Right ventricle myocardium superior (tissue), 1 donor: ENCODE data around the gene METTL2B. TPM values are rescaled to one million over a fixed set of nuclear protein-coding genes. Genes with fewer than 3 reads are reported as not detected.
"Not testable (repeated sequence)": the region's sequence is repeated elsewhere in the genome, so short reads cannot be mapped to it uniquely, and the experiment has no call there.

ENCODE experiments used
- ATAC-seq: fragments of 200-7000 bp; cut with Tn5 transposase; one replicate; pipeline ENCODE4 v1.9.1; 2020; ENCODE audit warnings: mild to moderate bottlenecking; ENCODE audit not compliant: poor library complexity
- DNase-seq: peaks from one replicate; pipeline ENCODE4 v3.0.0-alpha.2; 2020
- intact Hi-C: fragments of 100-400 bp; cut with DNase I; formaldehyde crosslinking; loops from one replicate; pipeline ENCODE4 v1.11.2; 2022
- total RNA-seq: library from RNA; stranded (reverse); fragmentation: NEBNext Ultra II Directional; extraction: Animal tissue kit (Norgen Biotek cat#: 25700); gene quantifications from one replicate; pipeline ENCODE4 v1.2.1, GENCODE V29; 2021
- donor health status: DM: no; HTN: yes; CAD: no; lungs with severe emphysema.

METTL2B gene
- total RNA-seq, 1 donor from 2014 or later = 16.6 TPM

DNA sequence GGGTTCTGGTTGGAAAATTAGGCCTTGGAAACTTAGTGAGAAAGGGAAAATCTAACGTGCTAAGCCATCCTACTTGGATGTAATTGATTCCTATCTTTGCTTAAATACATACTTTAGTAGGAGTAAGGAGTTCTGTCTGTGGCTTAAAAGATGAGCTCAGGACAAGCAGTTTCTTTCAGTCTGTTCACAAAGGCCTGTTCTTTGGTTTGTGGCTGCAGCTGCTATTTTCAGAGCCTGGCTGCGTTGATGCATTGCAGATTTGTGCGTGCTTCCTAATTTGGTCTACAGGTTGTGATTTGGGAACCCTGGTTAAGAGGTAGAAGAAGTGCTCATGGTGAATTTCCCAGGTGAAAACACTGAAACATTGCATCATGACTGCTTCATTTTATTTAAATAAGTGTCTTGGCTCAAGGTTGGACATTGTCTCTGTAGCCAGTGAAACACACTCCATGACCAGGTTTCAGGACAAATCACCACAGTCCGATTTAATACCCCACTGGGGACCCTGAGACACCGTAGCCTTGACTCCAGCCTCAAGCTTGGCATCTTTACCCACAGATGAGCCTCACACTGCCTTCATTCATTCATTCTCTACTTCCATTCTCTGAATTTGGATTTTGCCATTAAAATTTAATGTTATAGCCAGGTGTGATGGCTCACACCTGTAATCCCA, 30.9 kb downstream of the METTL2B start:
- ATAC-seq, DNase-seq, intact Hi-C loops: not testable (repeated sequence)

DNA sequence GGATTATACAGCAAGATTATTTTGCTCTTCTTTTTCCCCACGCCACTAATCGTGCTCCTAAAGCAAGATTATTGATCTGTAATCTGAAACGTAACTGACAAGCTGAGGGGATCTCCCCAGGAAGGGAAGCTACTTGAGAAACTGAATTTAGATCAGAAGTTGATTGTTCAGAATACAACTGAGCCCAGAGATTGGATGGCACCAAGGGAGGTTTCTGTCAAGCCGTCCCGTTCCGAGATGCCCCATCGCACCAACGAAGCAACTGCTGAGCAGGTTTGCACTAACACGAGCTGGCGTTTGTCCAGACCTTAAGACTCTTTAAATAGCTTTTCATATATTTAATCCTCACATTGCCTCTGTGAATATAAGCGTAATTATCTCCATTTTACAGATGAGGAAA, 35.1 kb downstream of the METTL2B start:
- intact Hi-C loops, ATAC-seq, DNase-seq: not testable (repeated sequence)

DNA sequence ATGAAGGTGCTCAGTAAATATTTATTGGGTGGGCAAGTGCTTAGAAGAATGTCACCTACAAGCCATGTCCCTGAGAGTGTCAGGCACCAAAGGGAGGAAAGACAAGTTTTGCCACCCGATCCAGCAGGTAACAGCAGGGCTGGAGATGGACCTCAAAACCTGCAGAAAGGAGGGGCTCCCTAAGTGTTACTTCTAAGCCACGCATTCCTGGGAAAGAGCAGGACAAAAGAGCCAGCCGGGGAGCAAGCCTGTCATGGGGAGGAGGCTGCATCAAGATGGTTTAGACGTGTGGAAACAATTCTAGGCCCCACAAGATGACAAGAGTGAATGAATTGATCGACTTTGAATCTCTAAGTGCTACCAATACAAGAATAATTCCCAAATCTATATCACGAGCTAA, 38.7 kb downstream of the METTL2B start:
- ATAC-seq, DNase-seq, intact Hi-C loops: not testable (repeated sequence)

DNA sequence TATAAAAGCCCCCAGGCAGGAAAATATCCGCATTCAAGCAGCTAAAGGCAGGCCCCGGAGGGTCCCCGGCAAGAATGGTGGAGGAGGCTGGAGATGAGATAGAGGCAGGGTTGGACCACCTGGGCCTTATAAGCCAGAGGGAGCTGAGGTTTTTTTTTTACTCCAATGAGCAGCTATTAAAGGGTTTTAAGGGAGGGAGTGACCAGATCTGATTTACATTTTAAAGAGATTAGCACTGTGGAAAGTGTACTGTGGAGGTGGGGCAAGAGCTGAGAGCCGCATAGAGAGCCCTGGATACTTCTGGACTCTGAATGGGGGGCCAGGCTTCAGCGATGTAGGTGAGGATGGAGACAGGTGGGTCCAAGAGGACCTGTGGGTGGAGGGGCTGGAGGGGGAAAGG, 40.5 kb downstream of the METTL2B start:
- intact Hi-C loops, ATAC-seq, DNase-seq: not testable (repeated sequence)

DNA sequence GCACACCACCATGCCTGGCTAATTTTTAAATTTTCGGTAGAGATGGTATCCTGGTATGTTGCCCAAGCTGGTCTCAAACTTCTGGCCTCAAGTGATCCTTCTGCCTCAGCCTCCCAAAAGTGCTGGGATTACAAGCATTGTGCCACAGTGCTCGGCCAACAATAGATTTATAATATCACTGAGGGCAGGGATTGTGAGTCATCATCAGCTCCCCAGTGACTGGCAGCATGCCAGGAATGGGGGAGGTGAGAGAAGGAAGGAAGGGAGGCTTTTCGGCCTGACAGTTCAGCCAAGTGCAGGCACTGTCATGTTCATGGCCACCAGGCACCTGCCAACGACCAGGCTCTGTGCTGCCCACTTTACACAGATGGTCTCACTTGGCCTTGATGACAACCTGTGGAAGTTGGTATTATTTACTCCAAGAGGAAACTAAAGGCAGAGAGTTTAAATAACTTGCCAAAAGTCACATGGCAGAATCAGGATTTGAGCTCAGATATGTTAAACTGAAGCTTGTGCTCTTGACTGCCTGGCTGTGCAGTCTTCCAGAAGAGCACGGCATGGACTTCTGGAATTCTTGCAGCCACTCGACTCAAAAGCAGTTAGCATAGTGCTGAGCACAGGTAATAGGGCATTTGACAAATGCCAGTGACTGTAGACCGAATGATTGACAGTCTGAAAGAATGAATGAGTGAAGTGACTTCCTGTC, 46.8 kb downstream of the METTL2B start:
- intact Hi-C loops = not testable (repeated sequence)
- DNase-seq (peak; percentile 88), ATAC-seq (peak; percentile 84)

- DNase-seq, intact Hi-C loops: not testable (repeated sequence)
- ATAC-seq = peak; percentile 19
Observed at GRCh38 chr7:128523932-128524524, 47.5 kb downstream of the METTL2B start.

DNA sequence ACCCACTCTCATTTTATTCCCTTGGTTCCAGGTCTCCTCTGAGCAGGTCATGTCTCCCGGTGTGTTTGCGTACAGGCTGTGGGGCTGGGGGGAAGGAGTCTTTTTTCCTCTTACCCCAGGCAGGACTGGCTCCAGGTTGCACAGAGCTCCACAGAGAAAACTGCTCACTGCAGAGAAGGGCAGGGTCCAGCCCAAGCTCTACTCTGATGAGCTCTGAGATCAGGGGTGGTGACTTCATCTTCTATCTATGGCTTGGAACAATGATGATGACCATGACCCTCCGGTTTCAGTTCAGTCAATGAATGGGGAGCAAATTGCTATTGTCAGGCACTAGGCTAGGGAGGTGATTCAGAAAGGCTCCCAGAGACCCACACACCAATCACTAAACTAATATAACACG, 49.0 kb downstream of the METTL2B start:
- DNase-seq, intact Hi-C loops, ATAC-seq: not testable (repeated sequence)

DNA sequence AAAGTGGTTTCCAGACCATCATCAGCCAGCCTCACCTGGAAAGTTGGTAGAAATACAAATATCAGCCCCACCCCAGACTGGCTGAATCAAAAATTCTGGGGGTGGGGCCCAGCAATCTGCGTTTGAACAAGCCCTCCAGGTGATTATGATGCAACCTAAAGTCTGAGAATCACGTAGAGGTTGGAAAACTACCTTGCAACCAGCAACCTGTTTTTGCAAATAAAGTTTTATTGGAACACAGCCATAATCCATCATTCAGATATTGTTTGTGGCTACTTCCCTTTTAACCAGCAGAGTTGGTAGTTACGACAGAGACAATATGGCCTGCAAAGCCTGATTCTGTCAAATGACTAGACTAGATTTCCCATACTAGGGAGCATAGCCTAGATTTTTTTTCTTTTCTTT, 49.5 kb downstream of the METTL2B start:
- ATAC-seq, intact Hi-C loops, DNase-seq: not testable (repeated sequence)

- DNase-seq, intact Hi-C loops, ATAC-seq: not testable (repeated sequence)
Observed at GRCh38 chr7:128529191-128529590, 52.6 kb downstream of the METTL2B start.

GRCh38 chr7:128530121-128530854, 53.7 kb downstream of the METTL2B start:
- ATAC-seq (peak; percentile 28), DNase-seq (peak; percentile 45)
- intact Hi-C loops = not testable (repeated sequence)

GRCh38 chr7:128530855-128531104, 54.2 kb downstream of the METTL2B start:
- no peak for DNase-seq
- intact Hi-C loops = no loop called here

DNA sequence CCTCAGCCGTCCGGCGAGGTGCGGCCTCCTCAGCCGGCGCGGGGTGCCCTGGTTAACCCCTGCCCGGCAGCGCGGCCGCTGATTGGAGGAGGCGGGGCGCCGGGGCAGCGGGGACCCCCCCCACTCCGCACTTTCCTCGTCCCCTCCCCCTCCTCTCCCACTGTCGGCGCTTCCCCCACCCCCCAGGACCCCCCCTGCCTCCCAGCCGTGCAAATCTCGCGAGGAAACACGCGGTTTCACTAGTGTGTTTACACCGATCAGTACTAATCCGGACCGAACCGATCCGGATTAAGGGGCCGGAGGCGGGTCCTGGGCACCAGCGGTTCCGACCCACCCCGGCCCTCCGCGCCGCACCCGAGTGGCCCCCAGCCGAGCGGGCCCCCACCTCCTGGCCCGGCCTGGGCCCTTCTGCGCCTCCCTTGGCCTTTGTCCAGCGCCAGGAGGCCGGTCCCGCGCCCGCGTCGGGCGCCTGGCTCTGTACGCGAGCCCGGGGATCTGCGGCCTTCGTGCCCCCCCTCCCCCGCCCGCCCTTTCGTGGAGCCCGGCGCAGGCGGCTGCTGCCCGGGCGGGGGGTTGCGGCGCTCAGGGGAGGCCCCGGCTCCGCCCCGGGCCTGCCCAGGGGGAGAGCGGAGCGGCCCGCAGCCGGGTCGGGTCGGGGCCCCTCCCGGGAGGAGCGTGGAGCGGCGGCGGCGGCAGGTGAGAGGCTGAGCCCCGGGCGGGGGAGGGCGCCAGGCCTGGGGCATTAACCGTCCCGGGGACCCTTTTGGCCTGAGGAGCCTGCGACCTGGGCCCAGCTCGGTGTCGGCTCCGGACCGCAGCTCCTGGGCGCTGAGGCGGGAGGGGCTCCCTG, 54.8 kb downstream of the METTL2B start:
- ATAC-seq = peak; percentile 93
- intact Hi-C loops = not testable (repeated sequence)

More at GRCh38 chr7:128530855-128531104, 54.2 kb downstream of the METTL2B start:
- no peak for ATAC-seq

GRCh38 chr7:128531955-128532478, 55.5 kb downstream of the METTL2B start:
- ATAC-seq (peak; percentile 17), DNase-seq (peak; percentile 66)
- intact Hi-C loops = not testable (repeated sequence)

More for the DNA sequence above, 54.8 kb downstream of the METTL2B start:
- DNase-seq = peak; percentile 91

DNA sequence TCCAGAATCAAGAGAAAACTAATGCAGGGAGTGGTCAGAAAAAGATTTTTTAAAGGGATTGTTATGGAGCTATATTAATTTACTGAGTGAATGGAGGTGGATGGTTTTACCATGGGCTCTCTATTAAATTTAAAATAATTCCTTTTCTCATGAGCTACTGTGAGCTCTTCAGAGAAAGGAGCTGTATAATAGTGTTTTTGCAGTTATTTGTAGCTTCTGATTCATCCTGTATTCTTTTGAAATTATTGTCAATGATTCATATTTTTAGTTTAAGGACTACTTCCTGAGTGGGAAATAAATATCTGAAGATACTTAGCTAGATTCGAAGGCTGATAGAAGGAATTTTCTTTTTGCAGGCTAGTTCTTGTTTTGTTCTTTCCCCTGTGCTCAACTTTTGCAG, 56.4 kb downstream of the METTL2B start:
- intact Hi-C loops, ATAC-seq: not testable (repeated sequence)

GRCh38 chr7:128537410-128537809, 60.9 kb downstream of the METTL2B start:
- intact Hi-C loops, DNase-seq: not testable (repeated sequence)
- ATAC-seq = peak; percentile 58

More for the DNA sequence above, 56.4 kb downstream of the METTL2B start:
- not testable (repeated sequence) for DNase-seq

GRCh38 chr7:128542530-128542929, 66.0 kb downstream of the METTL2B start:
- not testable (repeated sequence) for DNase-seq

GRCh38 chr7:128543300-128543699, 66.8 kb downstream of the METTL2B start:
- intact Hi-C loops, DNase-seq: not testable (repeated sequence)

More at GRCh38 chr7:128542530-128542929, 66.0 kb downstream of the METTL2B start:
- intact Hi-C loops, ATAC-seq: not testable (repeated sequence)

More at GRCh38 chr7:128543300-128543699, 66.8 kb downstream of the METTL2B start:
- ATAC-seq = not testable (repeated sequence)
